Stimulated activated naive CD8-positive, alpha-beta T cell treated with anti-CD3 and anti-CD28 coated beads, Interleukin-15, amount 100 ng/mL, for 72 hours (primary cell): Measurements from ENCODE around the gene SNX1.
"Not testable (repeated sequence)": the region's sequence is repeated elsewhere in the genome, so short reads cannot be mapped to it uniquely, and the experiment has no call there.

Experiments
- ATAC-seq: fragments of 150-1000 bp; cut with Tn5 transposase; 2 replicates; pipeline ENCODE4 v1.10.0; 2021; ENCODE audit warnings: mild to moderate bottlenecking, moderate library complexity
- DNase-seq, 2 donors: peaks; one replicate each; pipeline ENCODE4 v3.0.0; 2021 to 2022
- H3K27ac Mint-ChIP-seq, 2 donors: one replicate each; pipeline ENCODE4 v1.8.0; 2022; ENCODE audit warnings: mild to moderate bottlenecking in 2 of 2, mixed read lengths in 2 of 2, moderate library complexity in 2 of 2
- H3K27me3 Mint-ChIP-seq: one replicate; pipeline ENCODE4 v1.8.0; 2022; ENCODE audit warnings: mixed read lengths
- H3K4me1 Mint-ChIP-seq: one replicate; pipeline ENCODE4 v1.8.0; 2022; ENCODE audit warnings: mild to moderate bottlenecking, mixed read lengths
- H3K4me3 Mint-ChIP-seq, 2 donors: one replicate each; pipeline ENCODE4 v1.8.0; 2022; ENCODE audit warnings: mild to moderate bottlenecking in 2 of 2, mixed read lengths in 2 of 2, moderate library complexity in 1 of 2
- H3K9me3 Mint-ChIP-seq, 2 donors: one replicate each; pipeline ENCODE4 v1.8.0; 2022; ENCODE audit warnings: mixed read lengths in 2 of 2

Gene SNX1

DNA sequence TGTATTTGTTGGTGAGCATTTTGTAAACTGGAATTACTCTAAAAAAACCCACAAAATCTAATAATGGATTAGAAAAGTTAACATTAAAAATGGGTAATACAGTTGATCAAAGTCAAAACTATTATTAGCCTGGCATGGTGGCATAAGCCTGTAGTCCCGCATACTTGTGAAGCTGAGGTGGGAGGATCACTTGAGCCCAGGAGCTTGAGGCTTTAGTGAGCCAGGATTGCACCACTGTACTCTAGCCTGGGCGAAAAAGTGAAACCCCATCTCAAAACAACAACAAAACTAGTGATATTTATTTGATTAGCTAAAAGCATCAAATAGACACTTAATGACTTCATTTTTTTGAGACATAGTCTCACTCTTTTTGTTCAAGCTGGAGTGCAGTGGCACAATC, 3.6 kb downstream of the SNX1 start:
- no peak overlapping the region for H3K4me3 Mint-ChIP-seq
- peaks cover 45% of the 10 kb centered on the region for H3K4me1 Mint-ChIP-seq
- H3K9me3 Mint-ChIP-seq = no peaks in the 10 kb centered on the region
- no peaks in the 10 kb centered on the region for H3K27me3 Mint-ChIP-seq
- ATAC-seq (no peak), DNase-seq (no peak)
- no peak overlapping the region for H3K27ac Mint-ChIP-seq

DNA sequence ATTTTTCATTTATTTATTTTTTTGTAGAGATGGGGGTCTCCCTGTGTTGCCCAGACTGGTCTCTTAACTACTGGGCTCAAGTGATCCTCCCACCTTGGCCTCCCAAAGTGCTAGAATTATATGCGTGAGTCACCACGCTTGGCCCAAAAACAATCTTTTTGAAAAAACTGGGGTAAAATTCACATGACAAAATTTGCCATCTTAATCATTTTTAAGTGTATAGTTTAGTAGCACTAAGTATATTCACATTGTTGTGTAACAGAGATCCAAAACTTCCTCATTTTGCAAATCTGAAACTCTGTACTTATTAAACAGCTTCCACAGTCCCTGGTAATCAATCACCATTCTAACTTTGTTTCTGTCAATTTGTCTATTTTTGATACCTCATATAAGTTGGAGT, 5.2 kb downstream of the SNX1 start:
- DNase-seq (no peak), ATAC-seq (no peak)
- Mint-ChIP-seq H3K27ac (no peak overlapping the region), H3K4me1 (peaks cover 33% of the 10 kb centered on the region), H3K27me3 (no peaks in the 10 kb centered on the region), H3K9me3 (no peaks in the 10 kb centered on the region), H3K4me3 (no peak overlapping the region)

DNA sequence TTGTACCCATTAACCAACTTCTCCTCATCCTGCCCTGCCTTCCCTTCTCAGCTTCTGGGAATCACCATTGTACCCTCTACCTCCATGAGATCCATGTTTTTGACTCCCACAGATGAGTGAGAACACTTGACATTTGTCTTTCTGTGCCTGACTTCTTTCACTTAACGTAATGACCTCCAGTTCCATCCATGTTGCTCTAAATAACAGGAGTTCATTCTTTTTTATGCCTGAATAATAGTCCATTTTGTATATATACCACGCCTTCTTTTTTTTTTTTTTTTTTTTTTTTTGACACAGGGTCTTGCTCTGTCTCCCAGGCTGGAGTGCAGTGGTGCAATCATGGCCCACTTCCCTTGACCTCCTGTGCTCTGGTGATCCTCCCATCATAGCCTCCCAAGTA, 6.7 kb downstream of the SNX1 start:
- DNase-seq (no peak), ATAC-seq (no peak)
- Mint-ChIP-seq H3K27me3 (no peaks in the 10 kb centered on the region), H3K4me1 (peaks cover 32% of the 10 kb centered on the region), H3K27ac (no peak overlapping the region), H3K4me3 (no peak overlapping the region), H3K9me3 (no peaks in the 10 kb centered on the region)

DNA sequence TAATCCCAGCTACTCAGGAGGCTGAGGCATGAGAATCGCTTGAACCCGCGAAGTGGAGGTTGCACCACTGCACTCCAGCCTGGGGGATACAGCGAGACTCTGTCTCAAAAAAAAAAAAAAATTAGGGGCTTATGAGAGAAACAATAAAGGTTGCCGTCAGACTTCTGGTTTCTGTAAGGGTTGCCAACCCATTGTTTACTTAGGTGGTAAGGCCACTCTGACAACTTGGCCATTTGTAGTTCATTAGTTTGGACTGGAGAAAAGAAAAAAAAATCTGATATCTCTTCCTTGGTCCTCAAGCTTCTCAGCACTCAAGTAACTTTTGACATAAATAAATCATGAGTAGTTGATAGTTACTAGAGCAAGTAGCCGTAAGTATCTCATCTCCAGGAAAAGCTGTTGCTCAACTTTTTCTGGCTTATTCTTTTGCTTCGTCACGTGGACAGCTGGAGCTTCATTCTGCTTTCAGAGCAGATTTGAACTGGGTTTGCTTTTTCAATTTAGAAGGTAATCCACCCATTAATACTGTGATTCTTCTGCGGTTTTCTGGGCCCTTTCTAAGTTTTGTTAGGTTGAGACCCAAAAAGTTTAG, 9.4 kb downstream of the SNX1 start:
- H3K4me3 Mint-ChIP-seq = no peak overlapping the region
- H3K4me1 Mint-ChIP-seq = peaks cover 29% of the 10 kb centered on the region
- no peak for ATAC-seq
- H3K27me3 Mint-ChIP-seq = no peaks in the 10 kb centered on the region
- no peak for DNase-seq
- H3K27ac Mint-ChIP-seq = no peak overlapping the region
- H3K9me3 Mint-ChIP-seq = no peaks in the 10 kb centered on the region

DNA sequence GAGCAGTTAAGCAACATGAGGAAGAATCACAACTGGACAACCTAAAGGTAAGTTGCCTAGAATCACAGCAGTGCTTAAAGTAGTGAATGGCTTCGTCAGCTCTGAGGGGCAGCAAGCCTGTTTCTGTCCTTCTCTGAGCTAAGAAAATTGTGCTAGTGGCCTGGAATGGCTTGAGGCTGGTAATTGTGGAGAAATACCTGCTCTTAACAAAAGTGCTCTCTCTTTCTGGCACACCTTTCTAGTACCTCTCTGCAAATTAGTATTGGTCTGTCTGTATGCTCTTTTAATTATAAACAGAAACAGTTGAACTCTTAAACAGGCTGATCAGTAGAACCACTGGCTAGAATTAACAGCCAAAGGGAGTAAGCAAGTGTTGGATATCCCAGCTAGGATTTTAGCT, 11.6 kb downstream of the SNX1 start:
- Mint-ChIP-seq H3K27ac (no peak overlapping the region), H3K9me3 (no peaks in the 10 kb centered on the region), H3K27me3 (no peaks in the 10 kb centered on the region), H3K4me1 (peaks cover 45% of the 10 kb centered on the region), H3K4me3 (no peak overlapping the region)
- ATAC-seq (no peak), DNase-seq (no peak)

DNA sequence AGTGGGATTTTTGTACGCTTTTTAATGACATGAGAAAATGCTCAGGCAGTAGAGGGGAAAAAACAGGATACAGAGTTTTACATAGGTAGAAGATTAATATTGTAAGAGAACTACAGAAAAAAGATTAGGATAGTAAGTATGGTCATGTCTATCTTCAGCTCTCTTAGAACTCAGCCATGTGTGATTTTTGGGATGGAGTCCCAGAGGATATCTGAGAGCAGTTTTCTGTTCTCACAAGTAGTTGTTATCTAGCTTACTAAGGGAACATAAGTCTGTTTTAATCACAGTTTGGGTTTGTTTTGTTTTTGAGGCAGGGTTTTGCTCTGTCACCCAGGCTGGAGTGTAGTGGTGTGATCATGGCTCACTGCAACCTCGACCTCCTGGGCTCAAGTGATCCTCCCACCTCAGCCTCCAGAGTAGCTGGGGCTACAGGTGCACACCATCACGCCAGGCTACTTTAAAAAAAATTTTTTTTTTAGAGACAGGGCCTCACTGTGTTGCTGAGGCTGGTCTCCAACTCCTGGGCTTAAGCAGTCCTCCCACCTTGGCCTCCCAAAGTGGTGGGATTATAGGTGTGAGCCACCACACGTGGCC, 14.4 kb downstream of the SNX1 start:
- H3K9me3 Mint-ChIP-seq = not testable (repeated sequence)
- H3K4me1 Mint-ChIP-seq = peaks cover 50% of the 10 kb centered on the region

DNA sequence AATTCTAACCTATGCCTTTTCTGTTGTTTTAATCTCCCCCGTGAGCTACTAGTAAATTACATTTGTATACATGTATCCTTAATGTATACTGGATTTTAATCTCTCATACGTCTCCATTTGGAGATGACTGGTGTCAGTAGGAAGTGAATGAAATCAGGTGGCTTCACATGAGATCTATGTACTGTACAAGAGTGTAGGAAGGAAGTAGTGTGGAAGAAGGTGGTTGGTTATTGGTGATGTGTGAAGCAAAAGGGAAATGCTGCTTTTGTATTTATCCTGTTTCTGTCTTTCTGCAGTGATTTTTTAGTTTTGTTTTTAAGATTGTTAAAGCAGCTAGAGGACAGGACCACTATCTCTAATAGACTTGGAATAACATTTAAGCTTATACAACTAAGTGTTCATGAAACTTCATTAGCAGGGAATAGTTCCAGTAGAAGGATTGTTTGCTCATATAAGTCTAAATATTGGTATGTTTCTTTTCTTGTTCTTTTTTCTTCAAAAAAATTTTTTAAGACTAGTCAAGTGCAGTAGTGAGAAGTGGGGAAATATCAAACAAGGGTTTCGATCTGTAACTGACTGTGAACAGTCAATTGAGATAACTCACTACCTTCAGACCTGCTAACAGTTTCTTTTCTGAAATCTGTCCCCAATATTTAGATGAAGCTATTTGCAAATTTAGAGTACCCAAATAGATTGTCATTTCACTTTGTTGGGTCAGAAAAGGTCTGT, 15.3 kb downstream of the SNX1 start:
- no peak for DNase-seq
- no peaks in the 10 kb centered on the region for H3K9me3 Mint-ChIP-seq
- peak; percentile 43 for ATAC-seq
- peaks cover 46% of the 10 kb centered on the region for H3K4me1 Mint-ChIP-seq
- peak overlapping the region; percentile 12 to 63 for H3K27ac Mint-ChIP-seq
- H3K27me3 Mint-ChIP-seq = no peaks in the 10 kb centered on the region
- H3K4me3 Mint-ChIP-seq = no peak overlapping the region

More for the DNA sequence above, 14.4 kb downstream of the SNX1 start:
- not testable (repeated sequence) for H3K4me3 Mint-ChIP-seq, DNase-seq, H3K27me3 Mint-ChIP-seq, ATAC-seq
- peak overlapping the region in 1 of 2 donors; percentile 27 for H3K27ac Mint-ChIP-seq

DNA sequence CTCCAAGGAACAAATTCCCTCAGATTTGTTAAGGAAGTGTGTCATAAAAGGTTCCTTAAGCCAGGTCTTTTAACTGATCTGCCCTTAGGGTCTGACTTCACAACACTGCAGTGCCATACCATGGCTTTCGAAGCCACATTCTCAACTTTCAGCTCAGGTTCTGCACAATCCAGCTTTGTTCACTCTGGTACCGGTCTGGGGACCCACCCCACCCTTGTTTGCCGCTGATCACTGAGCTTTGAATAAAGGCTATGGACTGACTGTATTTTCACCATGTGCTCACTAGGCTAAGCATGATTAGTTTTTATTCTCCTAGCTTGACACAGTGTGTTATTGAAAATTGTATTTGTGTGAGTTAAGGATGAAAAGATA, 15.9 kb downstream of the SNX1 start:
- H3K9me3 Mint-ChIP-seq = no peaks in the 10 kb centered on the region
- ATAC-seq (no peak), DNase-seq (no peak)
- H3K4me3 Mint-ChIP-seq = no peak overlapping the region
- peak overlapping the region in 1 of 2 donors; percentile 39 for H3K27ac Mint-ChIP-seq
- no peaks in the 10 kb centered on the region for H3K27me3 Mint-ChIP-seq
- H3K4me1 Mint-ChIP-seq = peaks cover 41% of the 10 kb centered on the region

DNA sequence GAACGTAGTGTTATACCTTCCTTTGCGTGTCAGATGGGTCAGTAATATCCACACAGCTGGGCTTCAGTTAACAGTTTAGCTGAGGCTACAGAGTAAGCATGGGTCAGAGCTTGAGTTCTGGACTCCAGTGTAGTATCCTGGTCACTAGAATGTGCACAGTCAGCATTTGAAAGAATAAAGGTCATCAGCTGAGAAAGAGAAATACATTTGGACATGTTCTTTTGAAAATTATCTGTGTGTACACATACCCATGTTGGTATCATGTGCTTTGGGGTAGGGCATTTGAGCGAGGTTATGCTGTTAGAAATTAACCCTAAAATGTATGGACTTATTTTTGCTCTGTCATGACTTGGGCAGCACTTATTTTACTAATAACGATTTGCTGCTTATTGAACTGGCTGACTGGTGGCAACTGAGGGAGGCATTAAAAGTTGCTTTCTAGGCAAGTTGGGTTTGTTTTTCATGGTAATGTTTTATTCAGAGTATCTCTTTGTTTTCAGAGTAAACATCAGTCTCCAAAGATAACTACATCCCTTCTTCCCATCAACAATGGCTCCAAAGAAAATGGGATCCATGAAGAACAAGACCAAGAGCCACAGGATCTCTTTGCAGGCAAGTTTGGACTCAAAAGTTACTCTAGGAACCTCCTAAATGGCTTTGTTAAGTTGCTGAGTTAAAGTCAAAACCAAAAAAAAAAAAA, 16.4 kb downstream of the SNX1 start:
- DNase-seq (no peak), ATAC-seq (no peak)
- H3K9me3 Mint-ChIP-seq = no peaks in the 10 kb centered on the region
- peak overlapping the region; percentile 39 to 87 for H3K27ac Mint-ChIP-seq
- peaks cover 36% of the 10 kb centered on the region for H3K4me1 Mint-ChIP-seq
- no peaks in the 10 kb centered on the region for H3K27me3 Mint-ChIP-seq
- no peak overlapping the region for H3K4me3 Mint-ChIP-seq

DNA sequence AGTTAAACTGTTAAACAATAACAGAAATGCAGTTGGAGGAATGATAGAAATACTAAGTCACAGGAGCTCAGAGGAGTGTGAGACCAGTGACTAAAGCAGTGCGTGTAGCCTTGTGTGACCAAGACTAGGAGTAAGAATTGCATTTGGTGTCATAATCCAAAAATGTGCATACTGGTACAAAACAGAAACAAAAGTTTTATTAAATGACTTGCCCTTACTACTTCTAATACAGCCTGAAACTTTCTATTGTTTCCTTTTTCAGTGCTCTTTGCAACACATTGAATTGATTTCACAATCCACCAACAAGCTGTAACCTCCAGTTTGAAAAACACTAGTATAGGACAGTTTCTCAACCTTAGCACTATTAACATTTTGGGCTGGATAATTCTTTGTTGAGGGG, 17.1 kb downstream of the SNX1 start:
- Mint-ChIP-seq H3K4me1 (peaks cover 36% of the 10 kb centered on the region), H3K4me3 (no peak overlapping the region), H3K27me3 (no peaks in the 10 kb centered on the region), H3K9me3 (no peaks in the 10 kb centered on the region), H3K27ac (peak overlapping the region in 1 of 2 donors; percentile 88)
- ATAC-seq (peak; percentile 75), DNase-seq (no peak)

DNA sequence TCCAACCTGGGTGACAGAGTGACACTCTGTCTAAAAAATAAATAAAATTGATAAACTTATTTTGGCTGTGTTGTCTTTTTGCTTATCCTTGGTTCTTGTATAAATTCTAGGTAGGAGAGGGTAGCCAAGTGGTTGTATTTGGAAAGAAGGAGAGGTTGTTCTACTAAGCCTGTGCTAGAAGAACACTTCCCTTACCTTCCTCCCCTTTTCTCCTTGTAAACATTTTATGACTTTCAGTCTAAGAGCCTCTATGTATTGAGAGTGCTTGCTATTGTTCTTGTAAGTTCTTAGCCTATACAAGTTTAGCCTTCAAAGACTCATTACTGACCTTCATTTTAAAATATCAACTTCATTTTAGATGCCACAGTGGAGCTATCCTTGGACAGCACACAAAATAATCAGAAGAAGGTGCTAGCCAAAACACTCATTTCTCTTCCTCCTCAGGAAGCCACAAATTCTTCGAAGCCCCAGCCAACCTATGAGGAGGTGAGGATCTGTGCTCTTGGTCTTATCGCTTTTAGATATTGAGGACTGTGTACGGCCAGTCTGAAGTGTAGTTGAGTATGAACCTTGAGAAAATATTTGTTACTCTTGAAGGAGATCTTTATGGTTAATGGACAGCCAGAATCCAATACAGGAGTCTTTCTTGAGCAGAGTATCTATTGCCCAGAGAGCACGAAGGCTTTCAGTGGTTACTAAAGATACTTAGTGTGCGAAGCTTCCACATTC, 22.1 kb downstream of the SNX1 start:
- H3K4me1 Mint-ChIP-seq = no peaks in the 10 kb centered on the region
- no peaks in the 10 kb centered on the region for H3K9me3 Mint-ChIP-seq
- no peak overlapping the region for H3K4me3 Mint-ChIP-seq
- ATAC-seq (no peak), DNase-seq (no peak)
- peak overlapping the region in 1 of 2 donors; percentile 91 for H3K27ac Mint-ChIP-seq
- H3K27me3 Mint-ChIP-seq = no peaks in the 10 kb centered on the region

DNA sequence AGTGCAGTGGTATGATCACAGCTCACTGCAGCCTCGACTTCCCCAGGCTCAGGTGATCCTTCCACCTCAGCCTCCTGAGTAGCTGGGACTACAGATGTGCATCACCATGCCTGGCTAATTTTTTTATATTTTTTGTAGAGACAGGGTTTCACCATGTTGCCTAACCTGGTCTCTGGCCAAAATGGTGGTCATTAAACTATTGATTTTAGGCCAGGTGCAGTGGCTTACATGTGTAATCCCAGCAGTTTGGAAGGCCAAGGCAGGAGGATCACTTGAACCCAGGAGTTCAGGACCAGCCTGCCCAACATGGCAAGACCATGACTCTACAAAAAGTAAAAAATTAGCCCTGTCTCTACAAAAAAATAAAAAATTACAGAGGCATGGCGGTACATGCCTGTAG, 24.5 kb downstream of the SNX1 start:
- not testable (repeated sequence) for H3K27me3 Mint-ChIP-seq, H3K9me3 Mint-ChIP-seq, ATAC-seq, H3K4me1 Mint-ChIP-seq, DNase-seq, H3K4me3 Mint-ChIP-seq
- peak overlapping the region in 1 of 2 donors; percentile 78 for H3K27ac Mint-ChIP-seq

DNA sequence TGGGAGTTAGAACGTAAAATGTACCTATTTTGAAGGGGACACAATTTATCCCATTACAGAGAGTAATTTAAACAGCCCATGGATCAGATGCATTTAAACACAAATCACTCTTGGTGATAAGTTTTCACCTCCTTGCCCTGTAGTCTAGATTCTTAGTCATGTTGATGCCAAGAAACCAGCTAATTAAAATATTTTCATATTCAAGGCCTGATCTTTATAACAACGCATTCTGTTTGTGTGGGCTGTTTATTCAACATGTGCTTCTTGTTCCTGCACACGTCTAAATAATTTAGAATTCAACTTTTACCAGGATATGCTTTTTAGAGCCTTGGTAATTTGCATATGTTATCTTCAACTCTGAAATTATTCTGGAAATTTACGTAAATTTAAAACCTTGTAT, 25.8 kb downstream of the SNX1 start:
- H3K4me1 Mint-ChIP-seq = no peaks in the 10 kb centered on the region
- no peak for ATAC-seq
- H3K9me3 Mint-ChIP-seq = no peaks in the 10 kb centered on the region
- H3K27me3 Mint-ChIP-seq = no peaks in the 10 kb centered on the region
- no peak overlapping the region for H3K4me3 Mint-ChIP-seq
- DNase-seq = no peak
- no peak overlapping the region for H3K27ac Mint-ChIP-seq

DNA sequence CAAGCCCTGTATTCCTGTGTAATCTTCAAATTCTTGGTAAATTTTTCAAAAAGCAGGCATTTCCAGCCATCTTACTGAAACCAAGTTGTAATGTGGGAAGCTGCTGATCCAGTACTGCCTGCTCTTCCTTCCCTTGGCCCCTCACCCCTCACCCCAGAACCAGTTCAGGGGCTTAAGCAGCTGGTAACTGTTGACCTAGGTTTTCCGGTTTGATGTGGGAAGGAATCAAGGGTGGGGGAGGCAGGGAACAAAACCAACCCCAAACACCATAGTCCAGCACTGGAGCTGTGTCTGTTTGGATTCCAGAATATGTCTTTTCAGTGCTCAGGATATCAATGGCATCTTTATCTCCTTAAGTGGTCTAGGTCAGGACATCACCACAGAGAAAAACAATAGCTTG, 26.7 kb downstream of the SNX1 start:
- no peak overlapping the region for H3K4me3 Mint-ChIP-seq
- H3K9me3 Mint-ChIP-seq = no peaks in the 10 kb centered on the region
- ATAC-seq (no peak), DNase-seq (no peak)
- H3K27ac Mint-ChIP-seq = no peak overlapping the region
- H3K27me3 Mint-ChIP-seq = no peaks in the 10 kb centered on the region
- no peaks in the 10 kb centered on the region for H3K4me1 Mint-ChIP-seq

DNA sequence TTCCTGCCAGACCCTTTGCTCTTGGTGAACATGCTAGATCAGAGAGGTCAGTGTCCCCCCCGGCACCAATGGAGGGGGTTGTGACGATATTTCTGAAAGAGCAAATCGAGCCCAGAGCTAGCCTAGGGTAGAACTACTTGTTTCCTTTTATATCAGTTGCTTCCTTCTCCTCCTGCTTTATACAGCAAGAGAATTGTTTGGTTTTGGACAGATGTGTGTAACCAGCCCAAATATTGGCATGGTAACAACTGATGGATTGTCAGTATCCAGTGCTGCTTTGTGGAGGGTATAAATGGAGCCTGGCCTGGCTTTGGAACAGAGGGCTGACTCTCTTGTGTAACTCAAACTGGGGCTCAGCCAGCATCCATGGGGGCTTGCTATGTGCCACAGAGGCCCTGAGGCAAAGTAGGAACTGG, 27.2 kb downstream of the SNX1 start:
- no peak for DNase-seq
- ATAC-seq = no peak
- no peaks in the 10 kb centered on the region for H3K9me3 Mint-ChIP-seq
- no peak overlapping the region for H3K4me3 Mint-ChIP-seq
- H3K27ac Mint-ChIP-seq = no peak overlapping the region
- H3K27me3 Mint-ChIP-seq = no peaks in the 10 kb centered on the region
- H3K4me1 Mint-ChIP-seq = no peaks in the 10 kb centered on the region
